Stimulated activated effector memory CD8-positive, alpha-beta T cell treated with anti-CD3 and anti-CD28 coated beads, Interleukin-12 subunit alpha, Interleukin-12 subunit beta, amount 100 ng/mL, for 72 hours (primary cell): ENCODE data around the gene FAM180A.
"Not testable (repeated sequence)": the region's sequence is repeated elsewhere in the genome, so short reads cannot be mapped to it uniquely, and the experiment has no call there.

Experiments used
- ATAC-seq: fragments of 150-1000 bp; cut with Tn5 transposase; 2 replicates; pipeline ENCODE4 v1.10.0; 2021
- DNase-seq, 2 donors: peaks; one replicate each; pipeline ENCODE4 v3.0.0; 2021 to 2022; ENCODE audit warnings: low spot score in 2 of 2
- H3K27ac Mint-ChIP-seq: one replicate; pipeline ENCODE4 v1.8.0; 2022; ENCODE audit warnings: mild to moderate bottlenecking, mixed read lengths
- H3K36me3 Mint-ChIP-seq: one replicate; pipeline ENCODE4 v1.8.0; 2022; ENCODE audit warnings: mild to moderate bottlenecking, mixed read lengths
- H3K4me1 Mint-ChIP-seq: one replicate; pipeline ENCODE4 v1.8.0; 2022; ENCODE audit warnings: mixed read lengths
- H3K4me3 Mint-ChIP-seq: one replicate; pipeline ENCODE4 v1.8.0; 2022; ENCODE audit warnings: mild to moderate bottlenecking, mixed read lengths
- H3K9me3 Mint-ChIP-seq: one replicate; pipeline ENCODE4 v1.8.0; 2022; ENCODE audit warnings: mixed read lengths

The FAM180A gene

DNA sequence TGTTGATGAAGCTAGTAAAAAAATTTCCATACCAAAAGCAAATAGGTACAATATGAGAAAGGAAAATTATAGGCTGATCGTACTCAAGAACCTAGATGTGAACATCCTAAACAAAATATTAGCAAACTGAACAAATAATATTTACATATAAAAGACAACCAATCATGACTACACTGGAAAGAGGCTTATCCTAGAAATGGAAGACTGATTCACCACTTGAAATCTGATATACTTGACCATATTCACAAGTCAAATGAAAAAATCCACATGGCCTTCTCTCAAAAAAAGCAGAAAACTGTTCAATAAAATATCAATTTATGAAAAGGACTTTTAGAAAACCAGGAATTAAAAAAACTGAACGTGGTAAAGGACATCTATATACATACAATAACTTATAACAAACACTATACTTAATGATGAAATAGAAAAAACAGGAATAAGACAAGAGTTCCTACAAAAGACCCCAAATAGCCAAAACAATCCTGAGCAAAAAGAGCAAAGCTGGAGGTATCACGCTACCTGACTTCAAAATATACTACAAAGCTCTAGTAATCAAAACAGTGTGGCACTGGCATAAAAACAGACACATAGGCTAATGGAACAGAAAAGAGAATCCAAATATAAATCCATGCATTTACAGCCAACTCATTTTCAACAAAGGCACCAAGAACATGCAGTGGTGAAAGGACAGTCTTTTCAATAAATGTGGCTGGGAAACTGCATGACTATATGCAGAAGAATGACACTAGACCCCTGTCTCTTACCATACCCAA lies 29.2 kb upstream of the FAM180A start:
- no peak for ATAC-seq

DNA sequence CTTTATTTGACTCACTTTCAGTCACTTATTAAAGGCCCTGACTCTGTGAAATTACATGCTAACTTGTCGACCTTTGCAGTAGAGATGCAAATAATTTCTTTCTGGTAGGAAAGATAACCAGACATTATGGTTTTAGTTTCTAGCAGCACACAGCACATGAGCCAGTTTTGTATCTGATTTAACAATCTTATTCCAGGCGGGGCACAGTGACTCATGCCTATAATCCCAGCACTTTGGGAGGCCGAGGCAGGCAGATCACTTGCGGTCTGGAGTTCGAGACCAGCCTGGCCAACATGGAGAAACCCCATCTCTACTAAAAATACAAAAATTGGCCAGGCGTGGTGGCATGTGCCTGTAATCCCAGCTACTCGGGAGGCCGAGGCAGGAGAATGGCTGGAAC lies 27.3 kb upstream of the FAM180A start:
- not testable (repeated sequence) for H3K4me1 Mint-ChIP-seq, ATAC-seq

More for the DNA sequence above, 29.2 kb upstream of the FAM180A start:
- Mint-ChIP-seq H3K4me3 (no peak overlapping the region), H3K36me3 (no peaks in the 10 kb centered on the region), H3K4me1 (no peaks in the 10 kb centered on the region), H3K9me3 (no peaks in the 10 kb centered on the region), H3K27ac (no peak overlapping the region)
- DNase-seq: no peak

DNA sequence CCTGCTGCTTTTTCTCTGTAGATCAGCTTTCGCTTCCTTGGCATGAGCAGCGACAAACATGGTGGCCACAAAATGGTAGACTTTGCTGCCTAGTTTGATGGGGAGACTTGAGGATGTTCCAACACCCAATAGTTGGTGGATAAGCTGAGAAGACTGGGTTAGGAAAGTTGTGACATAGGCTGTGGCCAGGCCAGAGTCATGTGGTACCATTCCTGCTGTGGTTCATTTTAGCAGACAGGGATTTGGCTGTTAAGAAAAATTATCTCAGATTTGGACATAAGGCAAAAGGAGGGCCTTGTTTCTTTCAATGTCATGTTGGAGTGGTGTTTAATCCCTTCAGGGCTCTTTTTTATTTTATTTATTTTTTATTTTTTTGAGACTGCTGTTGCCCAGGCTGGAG lies 26.6 kb upstream of the FAM180A start:
- Mint-ChIP-seq H3K9me3 (no peaks in the 10 kb centered on the region), H3K4me1 (no peaks in the 10 kb centered on the region), H3K4me3 (no peak overlapping the region), H3K36me3 (no peaks in the 10 kb centered on the region), H3K27ac (no peak overlapping the region)
- no peak for ATAC-seq
- DNase-seq: no peak

More for the DNA sequence above, 27.3 kb upstream of the FAM180A start:
- H3K9me3 Mint-ChIP-seq, DNase-seq, H3K27ac Mint-ChIP-seq, H3K4me3 Mint-ChIP-seq, H3K36me3 Mint-ChIP-seq: not testable (repeated sequence)

DNA sequence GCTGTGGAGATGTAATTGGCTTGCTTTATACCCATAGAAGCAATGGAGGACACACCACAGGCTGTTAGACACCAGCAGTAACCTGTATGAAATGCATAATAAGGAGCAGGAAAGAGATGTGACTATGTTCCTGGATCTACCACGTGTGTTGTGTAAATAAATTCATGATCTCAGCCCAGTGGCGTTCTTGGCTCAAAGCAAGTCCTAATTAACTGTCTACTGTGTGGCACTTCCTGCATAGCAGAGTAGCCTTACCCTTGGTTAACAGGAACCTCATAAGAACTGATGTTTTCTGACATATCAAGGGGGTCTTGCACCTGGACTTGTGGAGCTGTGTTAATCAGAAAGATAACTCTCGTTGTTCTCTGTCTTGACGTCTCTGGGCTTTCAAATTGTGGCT lies 25.7 kb upstream of the FAM180A start:
- no peak overlapping the region for H3K27ac Mint-ChIP-seq
- no peak for DNase-seq
- no peaks in the 10 kb centered on the region for H3K9me3 Mint-ChIP-seq
- no peaks in the 10 kb centered on the region for H3K4me1 Mint-ChIP-seq
- H3K4me3 Mint-ChIP-seq: no peak overlapping the region
- H3K36me3 Mint-ChIP-seq: no peaks in the 10 kb centered on the region
- ATAC-seq: no peak

DNA sequence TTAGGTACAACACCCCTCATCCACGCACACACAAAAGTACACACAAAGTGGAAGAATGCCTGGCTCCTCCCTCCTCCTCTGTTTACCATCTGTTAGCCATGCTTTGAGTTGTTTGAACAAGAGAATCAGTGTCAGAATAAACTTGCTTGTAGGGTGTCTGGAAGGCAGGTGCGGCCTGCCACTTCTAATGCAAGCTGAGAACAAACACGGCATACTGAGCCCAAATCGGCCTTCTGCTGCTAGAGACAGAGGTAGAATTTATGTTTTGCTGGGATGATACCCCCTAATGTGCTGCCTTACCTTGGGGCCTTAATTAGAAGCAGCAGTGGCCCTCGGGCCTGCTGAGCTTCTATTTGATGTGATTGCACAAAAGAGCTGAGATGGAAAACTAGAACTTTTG lies 24.9 kb upstream of the FAM180A start:
- no peaks in the 10 kb centered on the region for H3K4me1 Mint-ChIP-seq
- H3K27ac Mint-ChIP-seq: no peak overlapping the region
- H3K36me3 Mint-ChIP-seq: no peaks in the 10 kb centered on the region
- H3K4me3 Mint-ChIP-seq: no peak overlapping the region
- DNase-seq: no peak
- ATAC-seq: no peak
- H3K9me3 Mint-ChIP-seq: no peaks in the 10 kb centered on the region

DNA sequence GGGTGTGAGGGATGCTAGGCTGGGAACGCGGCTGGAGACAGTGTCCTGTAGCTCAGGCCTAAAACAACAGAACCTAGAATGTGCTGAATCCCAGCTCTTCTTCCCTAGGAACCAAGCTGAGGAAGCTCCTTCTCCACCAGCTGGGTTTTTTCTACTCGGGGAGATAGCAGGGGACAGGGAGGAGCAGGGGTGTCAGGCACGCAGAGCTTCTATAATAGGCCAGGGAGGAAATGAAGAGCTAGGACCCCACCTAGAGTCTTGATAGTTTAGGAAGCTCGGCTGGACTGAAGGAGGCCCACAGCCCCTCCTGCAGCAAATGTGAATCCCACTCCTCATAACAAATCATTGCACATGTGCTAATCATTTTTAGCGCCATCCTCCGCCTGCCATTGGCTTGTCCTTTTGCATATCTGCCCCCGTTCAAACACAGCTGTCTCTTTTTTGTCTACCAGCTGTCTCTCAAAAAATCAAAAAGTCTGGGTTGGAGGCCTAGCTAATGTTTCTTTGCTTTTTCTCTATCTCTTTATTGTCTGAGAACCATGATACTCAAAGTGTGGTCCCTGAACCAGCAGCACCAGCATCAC lies 24.1 kb upstream of the FAM180A start:
- Mint-ChIP-seq H3K27ac (no peak overlapping the region), H3K9me3 (no peaks in the 10 kb centered on the region), H3K36me3 (no peaks in the 10 kb centered on the region), H3K4me3 (no peak overlapping the region), H3K4me1 (no peaks in the 10 kb centered on the region)
- ATAC-seq (no peak), DNase-seq (no peak)

DNA sequence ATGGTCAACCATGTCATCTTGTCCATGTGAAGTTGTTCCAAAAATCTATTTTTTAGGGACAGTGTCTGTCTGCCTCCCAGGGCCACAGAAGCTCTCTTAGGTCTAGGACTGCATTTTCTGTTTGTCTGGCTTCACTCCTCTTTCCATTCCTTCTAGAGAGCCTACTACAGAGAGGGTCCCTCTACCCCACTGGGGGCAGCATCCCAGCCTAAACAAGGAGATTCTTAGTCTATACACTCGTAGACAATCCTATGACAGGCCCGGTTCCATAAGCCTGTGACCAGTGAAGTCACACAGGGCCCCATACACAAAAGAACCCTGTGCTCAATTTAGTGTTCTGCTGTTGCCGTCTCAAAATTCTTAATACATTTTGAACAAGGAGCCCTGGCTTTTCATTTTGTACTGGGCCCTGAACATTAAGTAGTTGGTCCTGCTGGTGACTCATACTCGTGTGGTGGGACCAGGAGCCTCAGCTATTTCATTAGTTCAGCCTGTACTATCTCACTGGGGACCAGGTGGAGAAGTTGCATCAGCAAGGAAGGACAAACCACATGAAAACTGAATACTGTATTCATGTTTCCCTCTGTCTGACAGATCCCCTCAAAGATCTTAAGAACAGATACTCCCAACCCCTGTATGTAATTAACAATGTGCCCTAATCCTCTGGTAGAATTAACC lies 23.5 kb upstream of the FAM180A start:
- Mint-ChIP-seq H3K9me3 (no peaks in the 10 kb centered on the region), H3K36me3 (no peaks in the 10 kb centered on the region), H3K4me3 (no peak overlapping the region), H3K27ac (no peak overlapping the region), H3K4me1 (no peaks in the 10 kb centered on the region)
- DNase-seq: no peak
- ATAC-seq: no peak

DNA sequence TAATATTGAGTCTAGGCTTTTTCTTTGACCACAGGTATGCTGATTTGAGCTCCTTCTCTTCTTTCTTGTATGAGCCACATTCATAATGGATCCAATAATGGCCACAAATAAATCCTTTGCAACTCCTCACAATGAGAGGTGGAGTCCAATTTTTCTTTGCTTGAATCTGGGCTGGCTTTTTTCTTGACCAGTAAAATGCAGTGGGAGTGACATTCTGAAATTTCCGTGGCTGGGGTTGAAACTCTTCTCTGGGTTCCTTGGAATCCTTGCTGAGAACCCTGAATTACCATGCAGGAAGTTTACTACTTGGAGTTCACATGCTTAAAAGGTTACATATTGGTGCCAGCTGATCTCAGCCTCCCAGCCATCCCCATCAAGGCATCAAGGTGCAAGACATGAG lies 22.4 kb upstream of the FAM180A start:
- Mint-ChIP-seq H3K4me3 (no peak overlapping the region), H3K9me3 (no peaks in the 10 kb centered on the region), H3K4me1 (no peaks in the 10 kb centered on the region)

DNA sequence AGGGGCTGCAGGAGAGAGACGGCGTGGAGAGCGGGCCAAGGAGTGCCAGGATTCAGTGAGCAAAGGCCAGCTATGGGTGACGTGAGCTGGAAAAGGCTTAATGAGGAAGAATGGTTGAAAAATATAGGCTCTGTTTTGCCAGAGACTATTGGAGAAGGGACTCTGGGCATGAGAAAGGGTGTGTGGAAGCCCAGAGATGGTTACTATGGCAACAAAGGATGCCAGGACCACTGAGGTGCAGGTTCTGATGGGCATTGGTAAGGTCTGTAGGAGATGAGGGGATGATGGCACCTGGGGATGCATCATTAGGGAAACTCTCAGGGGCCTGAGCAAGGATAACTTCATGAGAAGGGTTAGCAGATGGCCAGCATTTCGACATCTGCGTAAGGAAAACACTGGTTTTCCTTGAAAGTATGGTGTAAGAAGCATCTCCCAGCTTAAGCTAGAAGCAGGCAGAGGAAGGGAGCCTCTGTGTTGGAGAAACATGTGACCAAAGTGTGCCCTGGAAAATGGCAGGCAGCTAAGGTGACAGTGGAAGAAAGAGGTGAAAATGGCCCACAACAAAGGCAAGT lies 21.6 kb upstream of the FAM180A start:
- Mint-ChIP-seq H3K4me3 (no peak overlapping the region), H3K27ac (no peak overlapping the region), H3K4me1 (no peaks in the 10 kb centered on the region), H3K9me3 (no peaks in the 10 kb centered on the region), H3K36me3 (no peaks in the 10 kb centered on the region)
- DNase-seq (no peak), ATAC-seq (no peak)

More for the DNA sequence above, 22.4 kb upstream of the FAM180A start:
- no peak for DNase-seq
- H3K36me3 Mint-ChIP-seq: no peaks in the 10 kb centered on the region
- ATAC-seq: no peak
- H3K27ac Mint-ChIP-seq: no peak overlapping the region

DNA sequence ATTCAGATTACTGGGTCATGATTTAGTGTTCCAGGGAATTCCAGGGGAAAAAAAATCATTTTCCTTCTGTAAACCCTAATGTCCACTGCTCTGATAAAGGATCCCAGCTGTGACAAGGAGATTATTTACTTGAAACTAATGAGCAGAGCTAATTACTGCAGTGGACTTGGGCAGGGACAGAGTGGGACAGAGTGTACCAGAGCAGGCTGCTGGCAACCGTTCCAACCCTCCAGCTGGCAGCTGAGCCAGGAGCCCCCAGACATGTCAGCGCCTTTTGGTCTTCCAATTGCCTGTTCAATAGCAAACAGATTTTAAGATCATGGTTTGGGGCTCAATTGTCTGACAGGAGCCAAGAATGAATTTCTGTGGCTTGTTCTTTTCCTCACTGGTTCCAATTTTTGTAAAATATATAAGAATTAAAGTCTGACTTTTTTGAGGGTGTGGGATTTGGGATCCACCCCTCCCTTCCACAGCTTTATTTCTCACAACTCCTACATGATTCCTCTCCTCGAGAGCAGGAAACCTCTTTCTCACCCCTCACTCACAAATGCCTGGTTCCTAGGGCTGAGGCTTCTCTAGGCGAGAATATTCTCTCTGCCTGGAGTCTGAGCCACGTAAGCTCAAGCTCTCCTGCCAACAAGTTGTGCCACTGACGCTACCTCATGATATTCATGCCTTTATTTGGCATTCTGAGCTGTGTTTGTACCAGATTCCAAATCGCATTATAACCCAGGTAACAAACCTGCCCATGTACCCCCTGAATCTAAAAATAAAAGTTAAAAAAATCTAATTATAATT lies 20.6 kb upstream of the FAM180A start:
- no peaks in the 10 kb centered on the region for H3K4me1 Mint-ChIP-seq
- no peak overlapping the region for H3K27ac Mint-ChIP-seq
- H3K9me3 Mint-ChIP-seq: no peaks in the 10 kb centered on the region
- DNase-seq: no peak
- ATAC-seq: no peak
- no peaks in the 10 kb centered on the region for H3K36me3 Mint-ChIP-seq
- H3K4me3 Mint-ChIP-seq: no peak overlapping the region

DNA sequence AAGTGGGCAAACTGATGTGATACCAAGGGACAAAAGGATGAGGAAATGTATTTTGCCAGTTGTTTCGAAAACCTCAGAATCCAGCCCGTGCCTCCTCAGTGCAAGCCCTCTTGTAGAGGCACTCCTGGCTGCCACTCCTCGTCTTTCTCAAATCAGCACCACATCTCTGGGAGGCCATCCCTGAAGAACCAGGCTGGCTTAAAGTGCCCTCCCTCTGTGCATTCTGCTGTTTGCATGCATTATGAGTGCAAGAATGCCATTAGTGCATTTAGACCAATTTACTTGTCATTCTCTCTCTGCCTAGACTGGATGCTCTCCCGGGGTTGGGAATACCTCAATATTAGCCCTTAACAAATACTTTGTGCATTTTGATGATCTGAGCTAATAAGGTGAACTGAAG lies 19.9 kb upstream of the FAM180A start:
- Mint-ChIP-seq H3K4me1 (no peaks in the 10 kb centered on the region), H3K36me3 (no peaks in the 10 kb centered on the region), H3K4me3 (no peak overlapping the region), H3K9me3 (no peaks in the 10 kb centered on the region), H3K27ac (no peak overlapping the region)
- ATAC-seq: no peak
- no peak for DNase-seq

DNA sequence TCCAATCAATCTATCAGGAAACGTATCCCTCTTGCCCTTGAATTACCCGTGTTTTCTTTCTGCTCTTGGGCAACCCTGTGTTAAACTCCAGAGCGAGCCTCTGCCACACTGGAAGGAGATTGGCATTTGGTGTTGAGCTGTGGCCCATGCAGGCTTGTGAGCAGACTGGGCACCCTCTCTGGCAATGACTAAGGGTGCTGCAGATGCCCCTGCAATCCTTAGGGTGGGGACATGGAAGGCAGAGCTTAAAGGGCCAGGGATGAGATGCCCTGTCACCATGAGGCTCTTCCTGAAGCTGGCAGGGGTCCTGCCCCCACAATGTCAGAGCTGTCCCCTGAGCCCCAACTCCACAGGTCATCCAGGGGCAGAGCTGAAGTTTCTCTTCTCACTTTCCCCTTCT lies 19.5 kb upstream of the FAM180A start:
- Mint-ChIP-seq H3K4me3 (no peak overlapping the region), H3K36me3 (no peaks in the 10 kb centered on the region), H3K4me1 (no peaks in the 10 kb centered on the region), H3K27ac (no peak overlapping the region), H3K9me3 (no peaks in the 10 kb centered on the region)
- no peak for DNase-seq
- no peak for ATAC-seq

DNA sequence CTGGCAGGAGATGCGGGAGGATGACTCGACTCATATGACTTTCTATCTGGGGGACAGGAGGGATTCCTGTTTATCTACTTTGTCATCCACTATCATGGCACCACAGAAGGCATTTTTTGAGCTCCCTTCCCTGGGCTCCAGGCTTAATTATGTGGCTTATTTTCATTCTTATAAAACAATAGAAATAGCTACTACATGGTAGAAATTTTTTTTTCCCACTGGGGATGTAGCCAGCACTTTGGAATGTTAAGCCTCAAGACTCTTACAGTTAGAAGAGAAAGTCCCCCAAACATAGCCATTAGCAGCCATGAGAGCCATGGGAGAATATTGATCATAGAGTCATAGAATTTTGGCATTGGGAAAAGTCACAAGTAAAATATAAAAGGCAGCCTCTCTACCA lies 14.6 kb upstream of the FAM180A start:
- H3K9me3 Mint-ChIP-seq: no peaks in the 10 kb centered on the region
- no peak overlapping the region for H3K27ac Mint-ChIP-seq
- DNase-seq (no peak), ATAC-seq (no peak)
- no peaks in the 10 kb centered on the region for H3K36me3 Mint-ChIP-seq
- no peak overlapping the region for H3K4me3 Mint-ChIP-seq
- H3K4me1 Mint-ChIP-seq: peaks cover 5% of the 10 kb centered on the region

DNA sequence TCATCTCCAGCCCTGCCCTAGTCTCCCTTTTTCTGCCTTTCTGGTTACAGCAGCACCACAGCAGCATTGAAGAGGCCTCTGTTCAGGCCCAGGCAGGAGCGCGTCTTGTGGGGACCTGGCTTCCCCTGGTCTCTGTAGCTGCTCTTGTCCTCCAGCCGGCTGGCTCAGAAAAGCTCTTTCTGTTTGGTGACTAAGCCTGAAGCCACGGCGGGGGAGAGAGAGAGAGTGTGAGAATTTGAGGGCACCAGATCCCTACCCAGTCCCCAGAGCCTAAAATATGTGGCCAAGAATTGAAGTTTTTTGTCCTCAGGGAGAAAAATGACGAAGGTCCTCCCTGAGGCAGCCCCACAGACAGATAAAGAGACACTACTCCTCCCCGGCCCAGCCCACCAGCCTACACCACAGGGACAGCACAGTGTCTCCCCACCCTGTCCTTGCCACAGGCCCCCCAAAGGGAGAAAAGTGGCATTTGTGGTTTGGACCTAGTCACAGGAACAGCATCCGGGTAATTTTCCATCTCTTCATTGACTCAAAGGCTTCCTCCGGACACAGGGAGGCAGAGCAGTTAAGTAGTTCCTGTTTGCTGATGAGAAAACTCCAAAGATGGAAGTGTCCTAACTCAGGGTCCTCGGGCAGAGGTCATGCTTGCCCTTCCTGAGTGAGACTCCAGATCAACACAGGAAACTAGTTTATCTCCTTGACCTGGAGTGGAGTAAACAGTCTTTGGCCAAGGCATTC lies 13.3 kb upstream of the FAM180A start:
- Mint-ChIP-seq H3K4me1 (peaks cover 5% of the 10 kb centered on the region), H3K27ac (no peak overlapping the region), H3K36me3 (no peaks in the 10 kb centered on the region), H3K9me3 (no peaks in the 10 kb centered on the region), H3K4me3 (no peak overlapping the region)
- DNase-seq (no peak), ATAC-seq (no peak)

DNA sequence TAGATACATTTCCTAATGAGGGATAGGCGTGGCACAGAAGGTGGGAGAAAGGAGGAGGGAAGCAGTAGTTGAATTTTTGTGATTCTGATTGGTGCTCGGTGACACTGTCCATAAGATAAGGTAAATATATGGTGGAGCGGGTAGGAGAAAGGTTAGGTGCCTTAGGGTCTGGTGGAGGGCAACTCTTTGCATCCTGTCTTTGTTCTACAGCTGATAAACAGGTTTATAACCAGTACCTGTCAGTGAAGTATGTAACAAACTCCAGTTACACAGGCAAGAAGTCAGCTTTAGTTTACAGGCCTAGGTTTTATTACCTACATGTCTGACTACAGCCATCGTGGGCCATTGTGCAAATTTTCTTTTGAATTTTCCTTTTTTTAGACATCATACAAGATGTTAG lies 10.9 kb upstream of the FAM180A start:
- no peak for ATAC-seq
- H3K27ac Mint-ChIP-seq: no peak overlapping the region
- H3K4me3 Mint-ChIP-seq: no peak overlapping the region
- H3K36me3 Mint-ChIP-seq: no peaks in the 10 kb centered on the region
- no peaks in the 10 kb centered on the region for H3K9me3 Mint-ChIP-seq
- no peak for DNase-seq
- H3K4me1 Mint-ChIP-seq: peaks cover 5% of the 10 kb centered on the region
